ENCODE data around the gene RNF157.

DNA sequence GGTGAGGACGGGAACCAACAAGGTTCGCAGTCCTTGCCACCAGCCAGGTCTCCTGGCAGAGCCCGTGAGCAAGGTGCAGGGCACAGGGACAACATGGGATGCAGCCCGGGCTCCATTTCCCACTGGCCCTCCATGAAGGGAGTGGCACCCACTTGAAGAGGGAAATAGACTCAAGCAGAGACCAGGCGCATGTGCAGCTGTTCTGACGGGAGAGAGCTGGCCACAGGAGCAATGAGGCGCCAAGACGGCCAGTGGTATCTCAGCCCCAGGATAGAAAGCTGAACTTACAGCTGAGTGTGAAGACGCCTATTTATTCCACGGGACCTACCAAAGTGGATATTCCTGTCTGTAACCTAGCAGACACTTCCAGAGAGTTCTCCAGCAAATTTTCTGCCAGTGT, 91.1 kb downstream of the RNF157 start:
- TF ChIP-seq, protein P1, sequence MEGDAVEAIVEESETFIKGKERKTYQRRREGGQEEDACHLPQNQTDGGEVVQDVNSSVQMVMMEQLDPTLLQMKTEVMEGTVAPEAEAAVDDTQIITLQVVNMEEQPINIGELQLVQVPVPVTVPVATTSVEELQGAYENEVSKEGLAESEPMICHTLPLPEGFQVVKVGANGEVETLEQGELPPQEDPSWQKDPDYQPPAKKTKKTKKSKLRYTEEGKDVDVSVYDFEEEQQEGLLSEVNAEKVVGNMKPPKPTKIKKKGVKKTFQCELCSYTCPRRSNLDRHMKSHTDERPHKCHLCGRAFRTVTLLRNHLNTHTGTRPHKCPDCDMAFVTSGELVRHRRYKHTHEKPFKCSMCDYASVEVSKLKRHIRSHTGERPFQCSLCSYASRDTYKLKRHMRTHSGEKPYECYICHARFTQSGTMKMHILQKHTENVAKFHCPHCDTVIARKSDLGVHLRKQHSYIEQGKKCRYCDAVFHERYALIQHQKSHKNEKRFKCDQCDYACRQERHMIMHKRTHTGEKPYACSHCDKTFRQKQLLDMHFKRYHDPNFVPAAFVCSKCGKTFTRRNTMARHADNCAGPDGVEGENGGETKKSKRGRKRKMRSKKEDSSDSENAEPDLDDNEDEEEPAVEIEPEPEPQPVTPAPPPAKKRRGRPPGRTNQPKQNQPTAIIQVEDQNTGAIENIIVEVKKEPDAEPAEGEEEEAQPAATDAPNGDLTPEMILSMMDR (IDR thresholded peaks at IDR 0.05), result no peak
- TF ChIP-seq POLR2A (IDR thresholded peaks at IDR 0.05) (no peak), POLR2AphosphoS5 (IDR thresholded peaks at IDR 0.05) (no peak), EP300 (IDR thresholded peaks at IDR 0.05) (no peak)
